T-helper 1 cell (primary cell): ENCODE results near the gene VCL.

Experiments
- DNase-seq, 5 donors: peaks; one replicate each; pipeline ENCODE4 v3.0.0-alpha.2; 2012 to 2020

Gene VCL

DNA sequence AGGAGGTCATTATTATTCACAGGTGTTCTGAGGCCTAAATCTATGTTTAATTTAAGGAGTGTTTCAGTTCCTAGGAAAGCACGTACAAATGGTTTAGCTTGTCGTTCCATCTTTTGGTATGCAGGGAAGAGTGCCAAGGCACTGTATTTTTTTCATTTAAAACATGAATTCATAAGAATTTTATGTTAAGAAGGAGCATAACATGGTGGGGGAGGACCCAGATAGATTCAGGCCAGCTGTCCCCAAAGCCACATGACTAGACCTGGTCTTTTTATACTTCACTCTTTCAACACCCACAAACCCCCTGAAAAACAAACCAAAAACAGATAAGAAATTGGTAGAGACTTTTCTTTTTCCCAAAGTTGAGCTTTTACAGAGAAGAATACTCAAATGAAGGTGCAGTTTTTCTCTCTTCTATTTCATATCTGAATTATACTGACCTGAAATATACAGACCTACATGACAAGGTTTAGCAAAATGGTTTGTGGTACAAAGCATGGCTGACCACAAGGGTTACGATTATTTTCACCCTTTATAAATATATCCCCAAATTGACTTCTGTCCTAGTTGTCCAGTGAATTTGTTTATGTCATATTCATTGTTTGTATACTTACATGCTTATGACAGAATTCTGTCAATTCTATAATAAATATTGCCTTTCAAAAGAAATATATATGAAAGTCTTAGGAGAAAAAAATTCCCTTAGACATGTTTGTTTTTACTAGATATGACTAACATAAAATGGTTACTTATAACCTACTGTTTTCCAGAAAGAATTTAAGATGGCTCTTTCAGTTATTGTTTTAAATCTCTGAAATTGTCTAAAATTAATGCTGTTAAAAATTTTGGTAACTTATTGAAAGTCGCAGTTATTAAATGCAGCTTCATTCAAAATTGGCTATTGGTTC, 81.4 kb downstream of the VCL start:
- DNase-seq, result no peak

DNA sequence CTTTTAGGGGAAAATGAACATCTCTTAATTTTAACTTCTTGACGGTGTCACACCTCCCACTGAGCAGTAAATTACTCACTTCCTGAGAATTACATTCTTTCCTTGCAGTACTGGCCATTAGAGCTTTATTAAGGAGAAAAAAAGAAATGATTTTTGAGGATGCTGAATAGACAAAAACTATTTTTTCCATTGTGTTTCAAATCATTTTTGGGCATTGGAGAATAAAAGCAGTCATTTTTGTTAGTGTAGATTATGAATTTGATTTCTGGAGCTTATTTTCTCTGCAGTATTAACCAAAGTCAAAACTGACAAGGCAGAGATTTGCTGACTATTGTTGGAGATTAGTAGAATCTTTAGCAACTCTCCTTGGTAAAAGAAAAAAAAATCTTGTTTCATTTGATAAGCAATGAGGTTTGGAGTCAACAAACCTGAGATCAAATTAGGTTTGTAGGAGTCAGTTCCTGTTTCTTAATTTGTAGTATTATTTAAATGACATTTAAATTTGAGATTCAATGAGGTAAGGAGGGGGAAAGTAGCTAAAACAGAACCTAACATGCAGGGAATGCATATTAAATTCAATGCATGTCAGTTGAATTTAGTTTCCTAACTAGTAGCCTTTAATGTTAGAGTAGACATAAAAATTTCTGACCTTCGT, 82.1 kb downstream of the VCL start:
- no peak for DNase-seq

DNA sequence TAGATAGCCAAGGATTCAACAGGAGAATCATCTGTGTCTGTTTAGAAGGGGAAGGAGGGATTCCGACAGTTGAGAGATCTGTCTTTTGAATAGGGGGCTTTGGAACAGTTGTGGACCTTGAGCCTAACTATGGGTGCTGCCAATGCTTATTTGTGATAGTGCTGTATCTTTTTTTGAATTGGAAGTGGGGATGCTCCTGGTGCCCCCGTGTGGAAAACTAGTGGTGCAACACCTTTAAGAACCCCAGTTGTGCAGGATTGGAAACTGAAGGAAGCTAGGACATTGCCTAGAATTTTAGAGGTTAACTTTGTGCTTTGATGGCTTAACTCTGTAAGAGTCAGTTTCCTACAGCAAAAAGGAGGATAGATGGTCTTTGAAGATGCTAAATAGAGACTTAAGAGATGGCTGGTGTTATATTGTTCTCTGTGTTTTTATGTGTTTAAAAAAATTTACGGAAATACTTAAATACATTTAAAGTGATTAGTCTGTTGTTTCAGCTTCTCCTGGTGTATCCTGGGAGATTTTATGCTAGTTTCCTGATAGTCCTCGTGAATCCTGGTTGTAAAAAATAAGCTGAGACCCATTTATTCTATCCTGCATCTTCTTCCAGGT, 83.4 kb downstream of the VCL start:
- peak in 3 of 5 donors; percentile 15 to 48 (median 18) for DNase-seq

DNA sequence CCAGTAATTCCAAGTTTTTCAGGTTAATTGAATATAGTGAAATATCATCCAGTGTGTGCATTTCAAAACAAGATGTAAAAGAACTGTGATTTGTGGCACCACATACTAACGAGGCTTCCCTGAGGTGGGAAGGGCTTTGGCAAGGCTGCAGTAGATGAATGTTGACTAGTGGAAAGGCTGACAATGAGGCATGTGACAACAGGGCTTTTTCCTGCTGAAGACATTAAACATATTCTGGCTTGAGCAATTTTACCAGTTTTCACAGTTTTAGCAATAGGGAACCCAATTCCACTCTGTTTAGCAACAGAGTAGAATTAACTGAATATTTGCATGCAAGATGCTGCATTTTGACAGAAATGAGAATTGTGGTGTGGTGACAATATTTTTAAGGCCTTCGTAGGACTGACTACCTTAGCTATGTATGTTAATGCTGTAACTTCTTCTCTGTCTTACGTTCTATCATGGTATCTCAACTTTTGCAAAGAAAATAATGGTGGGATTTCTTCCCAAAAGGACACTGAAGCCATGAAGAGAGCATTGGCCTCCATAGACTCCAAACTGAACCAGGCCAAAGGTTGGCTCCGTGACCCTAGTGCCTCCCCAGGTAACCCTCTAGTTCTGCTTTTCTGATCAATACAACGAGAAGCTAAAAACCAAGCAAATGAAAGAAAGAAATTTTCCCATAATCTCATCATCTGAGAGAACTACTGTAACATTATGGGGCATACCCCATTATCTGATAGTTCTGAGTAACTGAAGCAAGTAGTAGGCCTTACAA, 84.2 kb downstream of the VCL start:
- no peak for DNase-seq

DNA sequence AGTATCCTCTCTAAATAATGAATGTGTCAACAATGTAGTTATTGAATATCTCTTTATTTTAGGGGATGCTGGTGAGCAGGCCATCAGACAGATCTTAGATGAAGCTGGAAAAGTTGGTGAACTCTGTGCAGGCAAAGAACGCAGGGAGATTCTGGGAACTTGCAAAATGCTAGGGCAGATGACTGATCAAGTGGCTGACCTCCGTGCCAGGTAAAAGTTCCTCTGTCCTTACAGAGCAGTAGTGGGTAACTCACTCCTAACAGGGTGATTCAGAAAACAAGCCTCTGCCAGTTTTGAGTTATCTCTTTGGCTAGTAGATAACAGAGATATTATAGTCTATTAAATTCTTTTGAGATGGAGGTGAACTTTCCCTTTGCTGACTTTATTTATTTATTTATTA, 85.4 kb downstream of the VCL start:
- DNase-seq, result no peak

DNA sequence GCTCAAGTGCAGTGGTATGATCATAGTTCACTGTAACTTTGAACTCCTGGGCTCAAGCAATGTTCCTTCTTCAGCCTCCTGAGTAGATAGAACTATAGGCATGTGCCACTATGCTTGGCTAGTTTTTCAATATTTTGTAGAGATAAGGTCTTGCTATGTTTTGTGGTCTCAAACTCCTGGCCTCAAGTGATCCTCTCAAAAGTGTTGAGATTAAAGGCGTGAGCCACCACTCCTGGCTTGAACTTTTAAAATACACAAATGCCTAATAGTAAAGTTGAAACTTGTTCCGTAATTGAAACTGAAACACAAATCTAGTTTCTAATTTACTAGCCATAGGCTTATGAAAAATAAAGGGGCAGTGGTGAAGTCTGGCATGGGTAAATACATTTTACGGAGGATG, 87.0 kb downstream of the VCL start:
- DNase-seq, result peak in 1 of 5 donors; percentile 58

DNA sequence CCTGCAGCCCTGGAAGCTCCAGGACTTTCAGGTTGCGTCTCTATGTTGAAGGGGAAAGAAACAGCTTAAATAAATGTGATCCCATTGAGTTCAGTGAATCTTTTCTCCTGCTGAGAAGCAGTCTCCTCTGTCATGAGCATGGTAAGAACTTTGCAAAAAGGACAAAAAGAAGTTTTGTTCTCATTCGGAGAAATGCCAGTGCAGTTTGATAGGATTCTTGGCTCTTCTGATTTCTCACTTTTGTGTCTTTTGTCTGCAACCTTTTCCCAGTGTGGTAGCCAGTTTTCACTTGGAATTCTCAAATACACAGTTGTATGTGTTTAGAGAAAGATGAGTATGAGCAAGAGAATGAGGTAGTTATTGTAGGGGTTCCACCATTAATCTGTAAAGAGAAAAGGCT, 88.4 kb downstream of the VCL start:
- no peak for DNase-seq

DNA sequence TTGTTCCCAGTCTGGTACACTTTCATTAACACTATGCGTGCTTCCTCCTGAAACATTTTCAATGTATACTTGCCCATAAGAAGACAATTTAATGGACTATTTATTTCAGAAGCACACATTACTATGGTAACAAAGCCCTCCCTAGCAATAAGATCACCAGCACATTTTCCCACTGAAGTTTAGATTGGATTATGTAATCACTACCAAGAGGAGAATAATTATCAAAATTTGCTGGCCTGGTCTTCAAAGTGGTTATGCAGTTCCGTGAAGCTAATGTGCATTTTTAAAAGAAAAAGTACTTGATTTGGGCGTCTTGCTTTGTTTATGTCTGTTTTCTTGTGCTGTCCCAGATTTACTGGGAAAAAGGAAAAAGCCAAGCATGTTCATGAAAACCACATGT, 90.8 kb downstream of the VCL start:
- DNase-seq, result no peak

DNA sequence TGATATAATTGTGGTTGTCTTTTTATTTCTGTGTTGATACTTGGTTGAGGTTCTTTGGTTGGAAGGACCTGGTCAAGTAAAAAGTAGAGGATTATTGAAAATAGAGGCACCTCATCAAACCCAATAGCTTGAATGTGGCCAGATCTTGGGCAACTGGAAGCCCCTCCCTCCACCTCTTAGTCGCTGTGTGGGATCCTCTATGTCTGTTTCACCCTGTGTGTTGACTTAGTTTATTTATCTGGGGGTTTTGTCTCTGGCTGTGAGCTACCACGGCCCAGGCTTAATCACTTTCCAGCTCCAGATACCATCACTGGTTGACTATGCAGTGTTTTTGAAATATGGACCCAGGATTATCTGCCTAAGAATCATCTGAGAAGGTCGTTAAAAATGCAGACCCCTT, 94.5 kb downstream of the VCL start:
- DNase-seq, result no peak

DNA sequence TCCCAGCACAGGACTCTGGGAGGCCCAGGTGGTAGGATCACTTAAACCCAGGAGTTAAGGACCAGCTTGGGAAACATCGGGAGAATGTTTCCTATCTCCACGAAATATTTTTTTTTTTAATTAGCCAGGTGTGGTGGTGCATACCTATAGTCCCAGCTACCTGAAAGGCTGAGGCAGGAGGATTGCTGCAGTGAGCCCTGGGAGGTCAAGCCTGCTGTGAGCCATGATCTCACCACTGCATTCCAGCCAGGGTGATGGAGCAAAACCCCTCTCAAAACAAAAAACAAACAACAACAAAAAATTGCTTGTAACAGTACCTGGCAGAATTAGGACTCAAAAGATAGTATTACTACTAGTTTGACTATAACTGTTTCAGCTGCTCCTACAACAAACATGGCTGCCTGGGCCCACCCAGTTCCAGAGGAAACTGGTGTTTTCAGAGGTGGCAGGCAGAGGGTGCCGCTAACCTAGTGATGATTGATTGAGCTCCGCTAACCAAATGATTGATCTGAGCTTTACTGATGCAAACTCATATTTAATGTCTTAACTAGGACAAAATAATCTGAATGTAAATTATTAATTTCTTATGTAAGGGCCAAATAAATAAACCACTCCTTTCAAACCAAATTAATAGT, 95.7 kb downstream of the VCL start:
- no peak for DNase-seq

DNA sequence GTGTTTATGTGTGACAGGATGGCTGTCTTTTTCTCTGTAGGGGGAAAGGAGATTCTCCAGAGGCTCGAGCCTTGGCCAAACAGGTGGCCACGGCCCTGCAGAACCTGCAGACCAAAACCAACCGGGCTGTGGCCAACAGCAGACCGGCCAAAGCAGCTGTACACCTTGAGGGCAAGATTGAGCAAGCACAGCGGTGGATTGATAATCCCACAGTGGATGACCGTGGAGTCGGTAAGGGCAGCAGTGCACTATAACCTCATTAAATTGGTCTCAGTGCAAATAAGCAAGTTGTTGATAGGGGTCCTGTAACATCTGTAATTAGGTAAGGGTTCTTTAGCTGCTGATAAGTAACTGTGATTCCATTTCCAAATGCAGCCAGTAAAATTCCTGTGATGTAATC, 96.3 kb downstream of the VCL start:
- DNase-seq, result no peak

DNA sequence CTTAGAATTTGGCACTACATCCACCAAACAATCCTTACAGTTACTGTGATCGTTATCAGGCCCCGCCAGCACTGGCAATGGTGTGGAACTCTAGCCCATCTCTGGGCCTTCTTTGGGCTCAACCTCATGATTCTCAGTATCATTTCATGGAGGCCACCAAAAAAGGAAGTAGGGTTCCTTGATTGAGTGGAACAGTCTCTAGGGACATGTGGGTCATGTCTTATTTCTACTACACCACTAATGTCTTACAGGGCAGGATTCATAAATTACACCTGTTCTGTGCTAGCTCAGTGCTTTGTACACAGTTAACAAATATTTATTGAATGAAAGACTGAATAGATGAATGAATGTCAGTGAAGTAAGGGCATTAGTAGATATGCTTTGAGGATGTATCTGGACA, 98.9 kb downstream of the VCL start:
- no peak for DNase-seq

DNA sequence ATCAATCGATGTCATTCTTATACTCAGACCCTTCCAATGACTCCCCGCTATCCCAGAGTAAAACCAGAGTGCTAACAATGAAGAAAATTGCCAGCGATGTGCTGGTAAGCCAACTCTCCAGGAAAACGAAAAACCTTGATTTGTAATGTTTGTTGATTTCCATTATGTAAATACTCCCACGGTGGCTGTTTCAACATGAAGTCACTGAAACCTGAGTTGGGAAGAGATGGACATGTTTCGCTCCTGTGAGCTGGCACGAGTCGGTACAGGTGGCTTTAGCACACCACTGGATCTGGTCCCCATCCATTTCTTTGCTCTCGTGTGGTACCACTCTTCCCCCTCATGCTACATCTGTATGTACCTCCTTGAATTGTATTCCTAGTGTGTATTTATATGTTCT, 99.9 kb downstream of the VCL start:
- DNase-seq, result no peak

DNA sequence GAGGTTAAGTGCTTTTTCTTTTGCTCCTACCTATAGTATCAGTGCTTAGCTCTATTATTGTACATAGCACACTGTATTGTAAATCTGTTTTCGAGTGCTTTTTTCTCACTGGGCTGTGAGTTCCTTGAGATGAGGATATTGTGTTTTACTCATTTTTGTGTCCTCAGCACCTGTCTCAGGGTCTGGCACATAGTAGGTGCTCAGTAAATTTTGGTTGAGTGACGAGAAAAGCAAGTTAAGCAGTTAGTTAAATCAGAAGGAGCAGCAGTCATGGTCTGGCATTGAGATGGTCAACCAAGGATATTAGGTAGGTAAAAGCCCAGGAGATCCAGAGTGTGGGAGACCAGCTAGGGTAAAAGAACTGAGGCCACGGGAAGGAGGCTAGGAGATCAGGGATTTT, 101.5 kb downstream of the VCL start:
- DNase-seq, result no peak

DNA sequence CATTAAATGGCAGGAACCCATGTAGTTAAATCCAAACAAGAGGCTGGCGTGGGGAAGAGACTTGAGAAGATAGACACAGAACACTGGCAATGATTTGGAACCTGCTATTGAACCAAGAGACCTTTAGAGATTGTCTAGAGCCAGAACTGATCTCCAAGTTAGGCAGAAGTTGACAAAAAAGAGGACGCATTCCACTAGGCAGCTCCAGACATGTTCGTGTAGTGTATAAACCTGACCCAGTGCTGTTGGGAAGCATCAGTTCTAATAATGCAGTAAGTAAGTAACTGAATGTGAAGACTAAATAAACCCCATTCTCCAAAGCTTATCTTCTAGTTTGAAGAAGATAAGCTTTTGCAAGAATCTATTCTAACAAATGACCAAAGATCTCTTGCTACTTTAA, 101.9 kb downstream of the VCL start:
- DNase-seq, result no peak

DNA sequence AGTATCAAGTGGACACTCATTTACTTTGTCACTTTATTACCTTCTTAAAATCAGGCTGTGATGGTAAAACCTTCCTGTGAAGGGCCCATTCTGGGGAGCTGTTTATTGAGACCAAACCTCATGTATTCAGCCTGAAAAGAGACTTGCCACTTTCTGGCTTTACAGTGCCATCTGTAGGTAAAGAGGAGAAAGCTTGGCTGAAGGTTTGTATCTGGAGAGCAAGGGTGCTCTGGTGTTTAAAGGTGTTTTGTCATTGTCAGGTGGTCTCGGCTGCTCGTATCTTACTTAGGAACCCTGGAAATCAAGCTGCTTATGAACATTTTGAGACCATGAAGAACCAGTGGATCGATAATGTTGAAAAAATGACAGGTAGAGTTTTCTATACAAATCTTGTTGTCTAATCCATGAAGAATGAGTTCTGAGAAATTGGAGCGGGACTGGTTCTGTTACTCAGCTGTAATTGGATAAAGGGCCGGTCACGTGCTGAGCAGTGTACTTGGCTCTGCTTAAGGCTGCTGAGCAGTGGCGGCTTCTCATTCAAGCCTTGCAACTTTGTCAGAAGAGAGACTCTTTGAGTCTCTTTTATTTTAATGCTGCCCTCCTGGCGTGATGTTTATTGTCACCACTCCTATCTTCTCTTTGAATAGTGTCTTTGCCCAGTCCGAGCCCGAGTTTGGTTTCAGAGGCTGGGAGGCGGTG, 105.8 kb downstream of the VCL start:
- peak in 1 of 5 donors; percentile 20 for DNase-seq

DNA sequence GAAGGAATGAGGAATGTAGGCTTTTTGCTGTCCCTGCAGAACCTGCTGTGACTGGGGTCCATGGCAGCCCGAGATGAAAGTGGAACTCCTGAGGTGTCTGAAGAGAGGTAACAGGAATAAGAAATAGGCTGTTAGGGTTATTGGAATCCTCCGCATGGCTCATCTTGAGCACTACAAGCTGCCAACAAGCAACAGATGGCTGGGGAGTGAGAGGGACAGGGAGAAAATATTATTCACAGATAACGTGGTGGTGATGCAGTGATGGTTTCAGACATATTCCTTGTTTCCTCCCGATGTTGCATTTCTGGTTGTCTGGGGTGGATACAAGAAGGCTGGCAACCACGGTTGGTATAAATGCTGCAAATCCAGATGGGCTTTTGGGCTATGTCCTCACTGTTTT, 106.6 kb downstream of the VCL start:
- DNase-seq, result no peak

DNA sequence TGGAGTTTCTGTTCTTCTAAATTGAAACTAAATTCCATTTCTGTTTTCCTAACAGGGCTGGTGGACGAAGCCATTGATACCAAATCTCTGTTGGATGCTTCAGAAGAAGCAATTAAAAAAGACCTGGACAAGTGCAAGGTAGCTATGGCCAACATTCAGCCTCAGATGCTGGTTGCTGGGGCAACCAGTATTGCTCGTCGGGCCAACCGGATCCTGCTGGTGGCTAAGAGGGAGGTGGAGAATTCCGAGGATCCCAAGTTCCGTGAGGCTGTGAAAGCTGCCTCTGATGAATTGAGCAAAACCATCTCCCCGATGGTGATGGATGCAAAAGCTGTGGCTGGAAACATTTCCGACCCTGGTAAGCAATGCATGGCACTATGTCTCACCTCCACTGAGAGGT, 107.1 kb downstream of the VCL start:
- DNase-seq, result no peak

DNA sequence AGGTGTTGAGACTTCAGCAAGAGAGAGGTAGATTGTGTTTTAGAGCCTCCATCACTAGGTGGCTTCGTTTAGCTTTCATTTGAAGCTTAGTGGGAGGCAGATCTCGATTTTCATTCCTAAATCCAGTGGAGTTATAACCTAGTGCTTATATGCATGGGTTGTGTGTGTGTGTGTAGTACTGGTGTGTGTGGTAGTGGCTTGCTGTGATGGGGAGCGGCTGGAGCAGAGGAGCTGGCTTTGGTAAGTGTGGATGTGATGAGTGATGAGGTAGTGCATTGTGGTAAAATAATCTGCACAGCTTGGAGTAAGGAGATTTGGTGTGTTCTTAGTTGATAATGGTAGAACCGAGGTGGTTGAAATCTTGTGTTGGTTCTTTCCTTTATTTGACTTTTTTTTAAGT, 109.5 kb downstream of the VCL start:
- DNase-seq, result no peak

DNA sequence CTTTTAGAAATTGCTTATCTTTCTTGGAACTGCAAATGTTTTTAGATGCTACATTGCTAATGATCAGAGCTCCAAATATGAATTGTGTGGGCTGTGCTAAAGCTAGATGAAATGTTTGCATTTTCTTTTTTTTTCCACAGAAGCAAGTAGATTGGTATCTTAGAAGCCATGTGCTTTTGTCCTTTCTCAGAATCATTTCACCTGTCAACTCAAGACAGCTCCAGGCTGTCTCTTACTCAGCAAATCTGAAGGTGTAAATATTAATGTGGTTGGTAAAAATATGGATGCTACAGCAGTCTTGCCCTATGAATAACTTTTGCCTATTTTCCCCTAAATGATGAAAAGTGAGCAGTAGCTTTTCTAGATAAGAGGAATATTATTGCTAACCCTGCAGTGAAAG, 111.5 kb downstream of the VCL start:
- DNase-seq, result no peak

DNA sequence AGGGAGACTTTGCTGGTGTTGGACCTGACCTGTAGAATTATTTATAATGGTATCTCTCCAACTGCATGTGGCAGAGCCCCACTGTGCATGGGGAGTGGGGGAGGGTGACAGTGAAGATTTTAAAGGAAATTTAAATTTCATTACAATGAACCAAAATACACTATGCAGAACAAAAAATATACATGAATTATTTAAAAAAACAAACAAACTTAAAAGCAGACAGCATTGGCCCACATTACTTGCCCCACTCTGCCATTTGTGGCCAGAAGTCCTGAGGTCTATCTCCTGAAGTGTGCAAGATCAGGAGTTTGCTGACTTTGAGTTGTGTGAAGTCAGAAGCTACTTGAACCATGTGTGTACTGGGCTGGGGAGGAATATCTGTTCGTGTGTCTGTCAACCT, 112.2 kb downstream of the VCL start:
- DNase-seq, result no peak

DNA sequence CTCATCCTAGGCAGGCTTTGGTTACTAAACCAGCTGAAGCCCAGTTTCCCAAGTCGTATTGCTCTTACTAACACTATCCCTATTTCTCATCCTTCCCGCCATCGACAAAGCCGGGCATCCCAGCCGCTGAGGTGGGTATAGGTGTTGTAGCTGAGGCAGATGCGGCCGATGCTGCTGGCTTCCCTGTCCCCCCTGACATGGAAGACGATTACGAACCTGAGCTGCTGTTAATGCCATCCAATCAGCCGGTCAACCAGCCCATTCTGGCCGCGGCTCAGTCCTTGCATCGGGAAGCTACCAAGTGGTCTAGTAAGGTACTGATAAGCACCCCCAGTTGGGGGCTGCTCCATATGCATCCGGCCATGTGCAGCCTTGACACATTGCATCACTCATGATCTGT, 113.9 kb downstream of the VCL start:
- DNase-seq, result no peak
